Right cardiac atrium (tissue), 5 donors: ENCODE measurements around the gene PRR35. TPM values are rescaled to one million over a fixed set of nuclear protein-coding genes. Genes with fewer than 3 reads are reported as not detected.
A peak's percentile ranks its signal among the peaks of the same experiment; 100 is the strongest.

Source experiments
- ATAC-seq, 2 donors: fragments of 200-7000 bp; cut with Tn5 transposase; one replicate each; pipeline versions ENCODE4 v1.8.0 to v1.9.1; 2020; ENCODE audit warnings: moderate library complexity in 2 of 2, mild to moderate bottlenecking in 1 of 2
- DNase-seq, 3 donors: peaks; one replicate each; pipeline ENCODE4 v3.0.0-alpha.2; 2020
- H3K27ac ChIP-seq: one replicate; pipeline ENCODE4 v1.5.1; 2013; ENCODE audit warnings: mild to moderate bottlenecking, low read length, control low read depth, moderate library complexity
- H3K27me3 ChIP-seq: one replicate; pipeline ENCODE4 v1.6.1; 2013; ENCODE audit not compliant: control insufficient read depth, insufficient read depth
- H3K4me1 ChIP-seq: one replicate; pipeline ENCODE4 v1.6.1; 2013; ENCODE audit warnings: low read length; ENCODE audit not compliant: control insufficient read depth, insufficient read depth
- H3K4me3 ChIP-seq: one replicate; pipeline ENCODE4 v1.5.1; 2013; ENCODE audit warnings: low read length, control low read depth
- H3K9me3 ChIP-seq: one replicate; pipeline ENCODE4 v1.6.1; 2013; ENCODE audit warnings: low read length; ENCODE audit not compliant: control insufficient read depth
- WGBS: extraction: QIAGEN DNeasy Blood & Tissue Kit; methylation state at CpG from one replicate; pipeline ENCODE4 v1.1.7; 2013; 5-methylcytosine and 5-hydroxymethylcytosine counted together
- intact Hi-C, 4 donors: fragments of 100-400 bp; cut with DNase I; formaldehyde crosslinking; loops; one replicate each; pipeline versions ENCODE4 v1.11.0 to v1.14.0; 2022 to 2023
- polyA plus RNA-seq: library from polyadenylated mRNA; stranded (reverse); fragments of 200-250 nt; gene quantifications from one replicate; pipeline ENCODE4 v1.2.3, GENCODE V29; 2013
- total RNA-seq, 4 donors: library from RNA; stranded (reverse); fragmentation: NEBNext Ultra II Directional; extraction: Animal tissue kit (Norgen Biotek cat#: 25700); gene quantifications; one replicate each; pipeline ENCODE4 v1.2.1, GENCODE V29; 2021
- donor health status: healthy with polysubstance abuse.
- donor health status: DM: no; HTN: yes; CAD: no.
- donor health status: DM: no; HTN: no; CAD: no.
- donor health status: DM: no; HTN: yes; CAD: no; lungs with severe emphysema.
- donor health status: DM: yes; HTN: yes; CAD: no.

The PRR35 gene
- total and polyA plus RNA-seq, 5 donors, result not detected

GRCh38 chr16:567373-568256 is 7.4 kb downstream of the PRR35 start:
- no peaks in the 10 kb centered on the region for H3K27me3 ChIP-seq
- ATAC-seq (no peak), DNase-seq (no peak)
- no peak overlapping the region for H3K27ac ChIP-seq
- no peaks in the 10 kb centered on the region for H3K9me3 ChIP-seq
- no peaks in the 10 kb centered on the region for H3K4me1 ChIP-seq
- intact Hi-C loops, result no loop called here
- no peak overlapping the region for H3K4me3 ChIP-seq
- WGBS, result 91% methylated on average over 35 of the region's 35 CpGs

DNA sequence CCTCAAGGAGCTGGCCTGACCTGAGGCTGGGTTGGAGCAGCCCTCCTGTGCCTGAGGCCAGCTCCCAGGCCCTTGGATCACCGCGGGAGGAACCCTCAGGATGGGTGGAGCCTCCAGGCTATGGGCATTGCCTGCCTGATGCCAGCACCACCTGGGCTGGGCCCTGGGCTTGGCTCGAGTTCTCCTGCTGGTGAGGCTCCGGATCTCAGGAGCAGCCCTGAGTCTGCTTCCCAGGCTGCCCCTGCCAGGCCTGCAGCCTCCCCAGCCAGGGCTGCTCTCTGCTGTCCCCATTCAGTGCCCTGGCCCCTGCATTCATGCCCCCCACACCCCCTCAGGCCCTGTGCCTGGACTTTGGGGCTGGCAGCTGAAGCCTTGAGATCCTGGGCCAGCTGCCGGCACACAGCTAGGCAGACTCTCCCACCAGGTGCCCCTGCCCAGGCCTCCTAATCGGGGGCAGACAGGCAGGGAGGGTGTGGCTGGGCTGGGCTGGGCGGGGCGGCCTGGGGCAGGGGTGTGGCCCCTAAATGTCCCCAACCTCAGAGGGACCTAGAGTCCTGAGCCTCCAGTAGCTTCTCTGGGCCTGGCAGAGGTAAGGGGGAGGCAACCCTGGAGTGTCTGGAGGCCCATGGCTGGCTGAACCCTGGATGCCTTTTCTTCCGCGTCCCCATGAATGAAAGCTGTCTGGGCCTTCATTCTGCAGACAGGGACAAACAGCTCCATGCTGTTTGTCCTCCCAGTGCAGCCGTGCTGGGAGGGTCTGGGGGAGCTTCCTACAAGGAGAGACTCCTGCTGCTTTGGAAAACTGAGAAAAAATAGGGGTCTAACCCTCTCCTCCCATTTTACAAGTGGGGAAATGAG is 8.4 kb downstream of the PRR35 start:
- intact Hi-C loops, result no loop called here
- ATAC-seq (no peak), DNase-seq (no peak)
- H3K27me3 ChIP-seq, result no peaks in the 10 kb centered on the region
- H3K4me1 ChIP-seq, result no peaks in the 10 kb centered on the region
- 72% methylated on average over 11 of the region's 11 CpGs for WGBS
- H3K27ac ChIP-seq, result no peak overlapping the region
- H3K4me3 ChIP-seq, result peak overlapping the region; percentile 95
- H3K9me3 ChIP-seq, result no peaks in the 10 kb centered on the region

DNA sequence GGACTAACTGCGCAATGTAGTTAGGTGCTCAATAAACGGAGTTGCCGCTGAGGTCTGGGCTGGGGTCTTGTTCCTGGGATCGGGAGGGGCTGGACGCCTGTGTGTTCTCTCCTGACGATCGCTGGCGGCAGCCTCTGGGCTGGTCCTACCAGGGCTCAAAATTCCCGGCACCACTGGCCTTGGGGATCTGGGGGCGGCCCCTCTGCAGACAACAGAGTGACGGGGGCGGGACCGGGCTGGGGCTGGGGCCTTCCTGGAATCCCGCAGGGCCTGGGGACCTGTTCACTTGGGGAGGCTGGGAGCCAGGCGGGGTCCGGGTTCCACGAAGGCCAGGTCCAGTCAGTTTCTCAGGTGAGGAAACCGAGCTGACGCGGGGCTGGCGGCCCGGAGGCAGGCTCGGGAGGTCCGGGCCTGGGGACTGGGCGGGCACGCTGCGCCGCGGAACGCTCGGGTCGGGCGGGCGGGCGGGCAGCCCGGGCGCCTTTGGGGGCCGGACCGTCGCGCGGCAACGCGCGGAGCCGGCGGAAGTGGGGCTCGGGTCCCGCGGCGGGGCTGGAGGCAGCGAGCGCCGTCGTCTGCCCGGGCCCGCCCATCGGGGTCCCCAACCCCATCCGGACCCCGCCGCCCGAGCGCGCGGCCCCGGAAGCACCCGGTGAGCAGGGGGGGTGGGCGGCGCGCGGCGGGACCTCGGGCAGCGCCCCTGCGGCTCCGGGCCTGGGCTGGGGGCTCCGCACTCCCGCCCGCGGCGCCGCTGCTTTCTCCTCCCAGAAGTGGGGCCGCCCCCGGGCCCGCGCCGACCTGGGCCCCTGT is 9.5 kb downstream of the PRR35 start, which contains the start of gene PIGQ:
Gene PIGQ (plus strand): TSS at position 524 of the 810 bp plus-strand sequence. CDS start 4,107 bp downstream, outside the sequence.
- peak within 1 kb of the TSS; percentile 62 for H3K27ac ChIP-seq
- intact Hi-C loops, result no loop called here
- ATAC-seq, result peak; percentile 54 to 74

GRCh38 chr16:572865-573650 is 12.9 kb downstream of the PRR35 start:
- ATAC-seq (no peak), DNase-seq (no peak)
- H3K27me3 ChIP-seq, result no peaks in the 10 kb centered on the region
- H3K9me3 ChIP-seq, result no peaks in the 10 kb centered on the region
- no peak overlapping the region for H3K4me3 ChIP-seq
- no peak overlapping the region for H3K27ac ChIP-seq
- H3K4me1 ChIP-seq, result no peaks in the 10 kb centered on the region
- 79% methylated on average over 27 of the region's 27 CpGs for WGBS
- intact Hi-C loops, result no loop called here

More for the DNA sequence above, 9.5 kb downstream of the PRR35 start, which contains the start of gene PIGQ:
- no peaks in the 10 kb centered on the region for H3K27me3 ChIP-seq
- no peaks in the 10 kb centered on the region for H3K9me3 ChIP-seq
- under 1% methylated on average over 86 of the region's 87 CpGs for WGBS
- peak within 1 kb of the TSS; percentile 95 for H3K4me3 ChIP-seq
- peak; percentile 83 to 92 (median 91) for DNase-seq
- no peaks in the 10 kb centered on the region for H3K4me1 ChIP-seq

DNA sequence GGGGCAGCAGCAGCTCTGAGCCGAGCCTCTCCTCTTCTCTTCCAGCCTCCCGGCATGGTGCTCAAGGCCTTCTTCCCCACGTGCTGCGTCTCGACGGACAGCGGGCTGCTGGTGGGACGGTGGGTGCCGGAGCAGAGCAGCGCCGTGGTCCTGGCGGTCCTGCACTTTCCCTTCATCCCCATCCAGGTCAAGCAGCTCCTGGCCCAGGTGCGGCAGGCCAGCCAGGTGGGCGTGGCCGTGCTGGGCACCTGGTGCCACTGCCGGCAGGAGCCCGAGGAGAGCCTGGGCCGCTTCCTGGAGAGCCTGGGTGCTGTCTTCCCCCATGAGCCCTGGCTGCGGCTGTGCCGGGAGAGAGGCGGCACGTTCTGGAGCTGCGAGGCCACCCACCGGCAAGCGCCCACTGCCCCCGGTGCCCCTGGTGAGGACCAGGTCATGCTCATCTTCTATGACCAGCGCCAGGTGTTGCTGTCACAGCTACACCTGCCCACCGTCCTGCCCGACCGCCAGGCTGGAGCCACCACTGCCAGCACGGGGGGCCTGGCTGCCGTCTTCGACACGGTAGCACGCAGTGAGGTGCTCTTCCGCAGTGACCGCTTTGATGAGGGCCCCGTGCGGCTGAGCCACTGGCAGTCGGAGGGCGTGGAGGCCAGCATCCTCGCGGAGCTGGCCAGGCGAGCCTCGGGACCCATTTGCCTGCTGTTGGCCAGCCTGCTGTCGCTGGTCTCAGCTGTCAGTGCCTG is 14.0 kb downstream of the PRR35 start:
- DNase-seq (no peak), ATAC-seq (no peak)
- no peaks in the 10 kb centered on the region for H3K9me3 ChIP-seq
- H3K4me3 ChIP-seq, result no peak overlapping the region
- intact Hi-C loops, result no loop called here
- no peaks in the 10 kb centered on the region for H3K27me3 ChIP-seq
- no peak overlapping the region for H3K27ac ChIP-seq
- 94% methylated on average over 46 of the region's 46 CpGs for WGBS
- no peaks in the 10 kb centered on the region for H3K4me1 ChIP-seq

- Histone ChIP-seq H3K9me3 (no peaks in the 10 kb centered on the region), H3K4me3 (no peak overlapping the region), H3K27ac (no peak overlapping the region), H3K27me3 (no peaks in the 10 kb centered on the region), H3K4me1 (no peaks in the 10 kb centered on the region)
- ATAC-seq (no peak), DNase-seq (no peak)
- WGBS, result 86% methylated on average over 36 of the region's 36 CpGs
- intact Hi-C loops, result no loop called here
These were observed 15.4 kb downstream of the PRR35 start for GRCh38 chr16:575354-576196.

- no peaks in the 10 kb centered on the region for H3K27me3 ChIP-seq
- ATAC-seq (no peak), DNase-seq (no peak)
- no peaks in the 10 kb centered on the region for H3K9me3 ChIP-seq
- WGBS, result 85% methylated on average over 21 of the region's 21 CpGs
- no peak overlapping the region for H3K4me3 ChIP-seq
- H3K27ac ChIP-seq, result no peak overlapping the region
- intact Hi-C loops, result no loop called here
- H3K4me1 ChIP-seq, result no peaks in the 10 kb centered on the region
These were observed 16.1 kb downstream of the PRR35 start for GRCh38 chr16:576197-576822.

DNA sequence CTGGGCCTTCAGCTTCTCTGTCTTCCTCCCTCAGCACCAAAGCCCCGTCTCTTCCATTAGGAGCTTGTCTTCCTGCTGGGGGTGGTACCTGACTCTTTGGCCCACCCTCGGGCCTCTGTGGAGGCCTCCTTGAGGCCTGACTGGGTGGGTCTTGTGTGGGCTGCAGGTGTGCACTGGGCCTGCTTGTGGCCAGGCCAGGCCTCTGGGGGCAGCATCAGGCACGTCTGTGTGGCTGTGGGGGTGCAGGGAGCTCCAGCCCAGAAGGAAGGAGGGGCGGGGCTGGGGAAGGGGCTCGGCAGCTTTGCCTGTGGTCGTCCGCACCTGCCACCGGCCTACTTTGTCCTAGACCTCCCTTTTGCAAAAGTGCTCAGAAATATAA is 16.6 kb downstream of the PRR35 start:
- Histone ChIP-seq H3K4me1 (no peaks in the 10 kb centered on the region), H3K27ac (no peak overlapping the region), H3K9me3 (no peaks in the 10 kb centered on the region), H3K4me3 (no peak overlapping the region), H3K27me3 (no peaks in the 10 kb centered on the region)
- ATAC-seq, result no peak
- intact Hi-C loops, result no loop called here
- WGBS, result 78% methylated on average over 8 of the region's 8 CpGs
- no peak for DNase-seq

DNA sequence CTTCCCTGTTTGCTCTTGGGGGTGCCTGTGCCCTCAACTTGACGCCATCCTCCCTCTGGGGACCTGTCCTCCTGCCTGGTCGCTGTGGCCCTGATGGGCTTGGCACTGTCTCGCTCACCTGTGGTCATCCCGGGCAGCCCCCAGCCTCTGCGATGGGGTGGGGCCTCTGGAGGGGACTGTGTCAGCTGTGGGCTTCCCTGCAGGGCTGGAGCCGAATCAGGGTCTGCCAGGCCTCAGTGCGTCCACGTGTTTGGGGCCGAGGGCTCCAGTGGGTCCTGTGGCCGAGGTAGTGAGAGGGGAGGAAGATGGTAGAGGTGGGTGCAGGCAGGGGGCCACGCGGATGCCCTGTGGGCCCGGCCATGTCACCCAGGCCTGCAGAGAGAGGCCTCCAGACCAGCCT is 17.6 kb downstream of the PRR35 start:
- H3K4me1 ChIP-seq, result no peaks in the 10 kb centered on the region
- H3K4me3 ChIP-seq, result no peak overlapping the region
- intact Hi-C loops, result no loop called here
- no peak for DNase-seq
- no peaks in the 10 kb centered on the region for H3K9me3 ChIP-seq
- 91% methylated on average over 13 of the region's 13 CpGs for WGBS
- no peak for ATAC-seq
- H3K27me3 ChIP-seq, result no peaks in the 10 kb centered on the region
- no peak overlapping the region for H3K27ac ChIP-seq
